Right cardiac atrium (tissue), 5 donors: ENCODE measurements around the gene NFE2. TPM values are rescaled to one million over a fixed set of nuclear protein-coding genes. Genes with fewer than 3 reads are reported as not detected.
A peak's percentile ranks its signal among the peaks of the same experiment; 100 is the strongest.
"Not testable (repeated sequence)": the region's sequence is repeated elsewhere in the genome, so short reads cannot be mapped to it uniquely, and the experiment has no call there.

Experiments used
- ATAC-seq, 2 donors: fragments of 200-7000 bp; cut with Tn5 transposase; one replicate each; pipeline versions ENCODE4 v1.8.0 to v1.9.1; 2020; ENCODE audit warnings: moderate library complexity in 2 of 2, mild to moderate bottlenecking in 1 of 2
- DNase-seq, 3 donors: peaks; one replicate each; pipeline ENCODE4 v3.0.0-alpha.2; 2020
- H3K27ac ChIP-seq: one replicate; pipeline ENCODE4 v1.5.1; 2013; ENCODE audit warnings: mild to moderate bottlenecking, low read length, control low read depth, moderate library complexity
- H3K27me3 ChIP-seq: one replicate; pipeline ENCODE4 v1.6.1; 2013; ENCODE audit not compliant: control insufficient read depth, insufficient read depth
- H3K4me1 ChIP-seq: one replicate; pipeline ENCODE4 v1.6.1; 2013; ENCODE audit warnings: low read length; ENCODE audit not compliant: control insufficient read depth, insufficient read depth
- H3K4me3 ChIP-seq: one replicate; pipeline ENCODE4 v1.5.1; 2013; ENCODE audit warnings: low read length, control low read depth
- H3K9me3 ChIP-seq: one replicate; pipeline ENCODE4 v1.6.1; 2013; ENCODE audit warnings: low read length; ENCODE audit not compliant: control insufficient read depth
- WGBS: extraction: QIAGEN DNeasy Blood & Tissue Kit; methylation state at CpG from one replicate; pipeline ENCODE4 v1.1.7; 2013; 5-methylcytosine and 5-hydroxymethylcytosine counted together
- intact Hi-C, 4 donors: fragments of 100-400 bp; cut with DNase I; formaldehyde crosslinking; loops; one replicate each; pipeline versions ENCODE4 v1.11.0 to v1.14.0; 2022 to 2023
- polyA plus RNA-seq: library from polyadenylated mRNA; stranded (reverse); fragments of 200-250 nt; gene quantifications from one replicate; pipeline ENCODE4 v1.2.3, GENCODE V29; 2013
- total RNA-seq, 4 donors: library from RNA; stranded (reverse); fragmentation: NEBNext Ultra II Directional; extraction: Animal tissue kit (Norgen Biotek cat#: 25700); gene quantifications; one replicate each; pipeline ENCODE4 v1.2.1, GENCODE V29; 2021
- donor health status: healthy with polysubstance abuse.
- donor health status: DM: no; HTN: yes; CAD: no.
- donor health status: DM: no; HTN: no; CAD: no.
- donor health status: DM: no; HTN: yes; CAD: no; lungs with severe emphysema.
- donor health status: DM: yes; HTN: yes; CAD: no.

NFE2 gene
- total and polyA plus RNA-seq, 5 donors, result 0.28 to 0.97 (median 0.32) TPM

DNA sequence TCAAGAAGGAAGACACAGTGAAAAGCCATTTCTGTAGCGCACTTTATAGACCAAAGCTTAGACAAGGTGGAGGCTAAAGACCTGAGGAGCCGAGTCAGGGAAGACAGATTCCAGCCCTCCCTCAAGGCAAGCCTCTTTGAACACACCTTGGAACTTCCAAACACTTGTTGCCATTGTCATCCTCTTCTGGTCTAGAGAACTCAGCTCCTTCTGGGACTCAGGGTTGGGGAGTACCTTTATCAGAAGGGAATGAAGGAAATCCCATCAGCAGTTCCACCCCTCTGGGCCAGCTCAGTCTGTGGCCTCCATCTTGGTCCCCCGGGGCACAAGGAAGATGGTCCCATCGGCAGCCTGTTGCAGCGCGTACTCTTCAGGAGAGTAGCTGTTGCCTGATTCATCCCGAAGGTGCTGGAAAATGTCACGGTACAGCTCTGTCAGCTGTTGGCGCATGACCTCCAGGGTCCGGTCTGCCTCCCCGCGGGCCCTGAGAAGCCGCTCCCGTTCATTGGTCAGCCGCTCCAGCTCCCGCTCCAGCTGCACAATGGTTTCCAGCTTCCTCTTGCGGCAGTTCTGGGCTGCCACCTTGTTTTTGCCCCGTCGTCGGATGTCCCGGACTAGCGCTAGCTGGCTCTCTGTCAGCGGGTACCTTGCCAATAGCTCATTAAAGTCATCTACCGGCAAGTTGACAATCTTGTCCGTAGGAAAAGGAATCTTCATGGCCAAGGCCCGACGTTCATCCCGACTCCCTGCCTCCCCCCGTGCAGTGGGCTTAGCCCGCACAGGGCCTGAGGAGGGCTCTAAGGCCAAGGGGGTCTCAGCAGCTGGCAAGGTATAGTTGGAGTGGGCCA, 8.5 kb downstream of the NFE2 start:
- DNase-seq (no peak), ATAC-seq (no peak)
- H3K27me3 ChIP-seq, result no peaks in the 10 kb centered on the region
- intact Hi-C loops, result loop anchor here in 1 of 4 donors (10.0 kb wide), 1 partner anchor 72 kb away; the partner anchor contains the start of gene GPR84
- 85% methylated on average over 30 of the region's 30 CpGs for WGBS
- H3K4me1 ChIP-seq, result no peaks in the 10 kb centered on the region
- no peaks in the 10 kb centered on the region for H3K9me3 ChIP-seq
- H3K27ac ChIP-seq, result no peak overlapping the region
- no peak overlapping the region for H3K4me3 ChIP-seq

- no peaks in the 10 kb centered on the region for H3K9me3 ChIP-seq
- WGBS, result 66% methylated on average over 8 of the region's 8 CpGs
- no peak overlapping the region for H3K27ac ChIP-seq
- H3K27me3 ChIP-seq, result no peaks in the 10 kb centered on the region
- H3K4me1 ChIP-seq, result peaks cover 2% of the 10 kb centered on the region
- no peak overlapping the region for H3K4me3 ChIP-seq
- intact Hi-C loops, result loop anchor here in 1 of 4 donors (10.0 kb wide), 1 partner anchor 77 kb away; the partner anchor contains the start of gene GPR84
- no peak for ATAC-seq
- DNase-seq, result no peak
Observed at GRCh38 chr12:54287261-54288157, 13.3 kb downstream of the NFE2 start.

DNA sequence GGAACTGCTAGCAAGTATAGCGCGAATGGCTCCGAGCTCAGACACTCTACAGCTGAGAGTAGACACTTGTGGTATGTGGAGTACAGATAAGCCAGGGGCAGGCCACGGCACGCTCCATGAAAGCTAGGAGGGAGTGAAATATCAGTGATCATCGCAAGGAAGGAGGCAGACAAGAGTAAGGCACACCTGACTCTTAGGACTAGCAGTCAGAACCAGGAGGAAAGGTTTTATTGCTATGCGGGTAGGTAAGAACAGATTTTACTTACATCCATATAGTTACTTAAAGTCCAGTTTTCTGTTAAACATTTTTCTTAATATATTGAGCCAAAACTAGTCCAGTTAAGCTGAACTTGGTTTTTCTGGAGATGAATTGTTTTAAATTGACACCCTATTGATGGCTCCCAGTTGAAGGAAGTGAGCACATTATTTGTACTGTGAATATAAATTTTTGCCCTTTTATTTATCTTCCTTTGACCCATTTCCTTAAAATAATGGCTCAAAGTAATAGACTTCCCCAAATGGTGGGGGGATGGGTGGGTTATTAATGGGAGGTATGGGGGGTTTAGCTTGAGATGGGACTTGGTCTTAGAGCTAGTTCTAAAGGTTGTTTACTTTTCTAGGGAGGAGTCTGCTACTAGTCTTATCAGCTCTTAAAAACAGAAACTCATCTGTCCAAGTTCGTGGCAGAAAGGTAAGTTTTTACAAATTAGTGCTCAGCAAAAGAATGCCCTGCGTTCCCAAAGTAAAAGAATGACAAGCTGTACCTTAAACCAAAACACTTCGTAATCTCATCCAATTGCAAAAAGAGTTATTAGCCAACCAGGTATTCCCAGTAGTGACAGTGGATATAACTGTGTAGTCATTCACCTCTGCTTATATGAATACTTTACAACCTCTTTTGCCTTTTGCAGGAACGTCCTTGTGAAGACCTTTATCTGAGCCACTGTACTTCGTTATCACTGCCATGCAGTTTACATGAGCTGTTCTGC, 14.5 kb downstream of the NFE2 start:
- intact Hi-C loops, result loop anchor here in 1 of 4 donors (10.0 kb wide), 1 partner anchor 78 kb away; the partner anchor contains the start of gene GPR84
- H3K4me3 ChIP-seq, result no peak overlapping the region
- DNase-seq, result no peak
- no peaks in the 10 kb centered on the region for H3K9me3 ChIP-seq
- H3K27me3 ChIP-seq, result no peaks in the 10 kb centered on the region
- 47% methylated on average over 12 of the region's 12 CpGs for WGBS
- H3K27ac ChIP-seq, result no peak overlapping the region
- peaks cover 3% of the 10 kb centered on the region for H3K4me1 ChIP-seq
- peak; percentile 21 to 56 for ATAC-seq

GRCh38 chr12:54285150-54286041, 15.4 kb downstream of the NFE2 start:
- H3K9me3 ChIP-seq, result no peaks in the 10 kb centered on the region
- WGBS, result 49% methylated on average over 5 of the region's 5 CpGs
- no peaks in the 10 kb centered on the region for H3K27me3 ChIP-seq
- no peak overlapping the region for H3K27ac ChIP-seq
- intact Hi-C loops, result loop anchor here in 1 of 4 donors (10.0 kb wide), 1 partner anchor 79 kb away; the partner anchor contains the start of gene GPR84
- ATAC-seq (no peak), DNase-seq (no peak)
- no peak overlapping the region for H3K4me3 ChIP-seq
- peaks cover 3% of the 10 kb centered on the region for H3K4me1 ChIP-seq

DNA sequence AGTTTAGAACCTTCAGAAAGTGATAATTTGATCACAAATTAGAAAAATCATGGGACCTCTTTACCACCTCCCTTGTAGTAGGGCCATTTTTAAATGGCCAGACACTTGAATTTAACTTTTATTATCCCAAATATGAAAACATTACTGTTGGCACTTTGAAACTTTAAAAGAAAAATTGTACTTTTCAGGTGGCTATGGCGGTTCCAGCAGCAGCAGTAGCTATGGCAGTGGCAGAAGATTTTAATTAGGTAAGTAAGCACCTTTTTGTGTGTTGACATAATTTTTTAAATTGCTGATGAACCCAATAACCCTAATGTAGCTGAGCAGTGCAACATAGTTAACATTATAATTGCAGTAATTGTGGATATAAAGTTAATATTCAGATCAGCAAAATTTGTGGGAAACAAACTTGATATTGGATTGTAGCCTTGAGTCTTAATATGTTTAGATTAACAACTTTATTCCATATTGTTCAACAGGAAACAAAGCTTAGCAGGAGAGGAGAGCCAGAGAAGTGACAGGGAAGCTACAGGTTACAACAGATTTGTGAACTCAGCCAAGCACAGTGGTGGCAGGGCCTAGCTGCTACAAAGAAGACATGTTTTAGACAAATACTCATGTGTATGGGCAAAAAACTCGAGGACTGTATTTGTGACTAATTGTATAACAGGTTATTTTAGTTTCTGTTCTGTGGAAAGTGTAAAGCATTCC, 16.6 kb downstream of the NFE2 start:
- H3K4me1 ChIP-seq, H3K4me3 ChIP-seq, H3K9me3 ChIP-seq, H3K27ac ChIP-seq, ATAC-seq, DNase-seq, H3K27me3 ChIP-seq: not testable (repeated sequence)
- 58% methylated on average over 1 of the region's 2 CpGs for WGBS
- intact Hi-C loops, result loop anchor here in 1 of 4 donors (10.0 kb wide), 1 partner anchor 81 kb away; the partner anchor contains the start of gene GPR84

GRCh38 chr12:54282949-54283593, 17.7 kb downstream of the NFE2 start:
- DNase-seq (no peak), ATAC-seq (no peak)
- no peak overlapping the region for H3K27ac ChIP-seq
- intact Hi-C loops, result loop anchor here in 1 of 4 donors (10.0 kb wide), 1 partner anchor 82 kb away; the partner anchor contains the start of gene GPR84
- H3K9me3 ChIP-seq, result no peaks in the 10 kb centered on the region
- WGBS, result 41% methylated on average over 11 of the region's 11 CpGs
- no peaks in the 10 kb centered on the region for H3K27me3 ChIP-seq
- H3K4me1 ChIP-seq, result peaks cover 3% of the 10 kb centered on the region
- H3K4me3 ChIP-seq, result peak overlapping the region; percentile 91

- DNase-seq, H3K27me3 ChIP-seq, H3K9me3 ChIP-seq, H3K27ac ChIP-seq, H3K4me1 ChIP-seq, ATAC-seq: not testable (repeated sequence)
- H3K4me3 ChIP-seq, result peak overlapping the region; percentile 91
- intact Hi-C loops, result loop anchor here in 1 of 4 donors (10.0 kb wide), 1 partner anchor 83 kb away; the partner anchor contains the start of gene GPR84
- 16% methylated on average over 4 of the region's 4 CpGs for WGBS
Observed at GRCh38 chr12:54281694-54282093, 19.1 kb downstream of the NFE2 start.

GRCh38 chr12:54281261-54281638, 19.6 kb downstream of the NFE2 start:
- intact Hi-C loops, result loop anchor here in 1 of 4 donors (10.0 kb wide), 1 partner anchor 84 kb away; the partner anchor contains the start of gene GPR84

More at GRCh38 chr12:54281261-54281638, 19.6 kb downstream of the NFE2 start:
- ATAC-seq, H3K4me1 ChIP-seq, DNase-seq, H3K27me3 ChIP-seq, H3K9me3 ChIP-seq: not testable (repeated sequence)
- under 1% methylated on average over 10 of the region's 10 CpGs for WGBS
- peak overlapping the region; percentile 91 for H3K4me3 ChIP-seq
- H3K27ac ChIP-seq, result peak overlapping the region; percentile 89
